ENCODE measurements around the gene C1D. TPM values are rescaled to one million over a fixed set of nuclear protein-coding genes. Genes with fewer than 3 reads are reported as not detected.

Gene C1D, protein sequence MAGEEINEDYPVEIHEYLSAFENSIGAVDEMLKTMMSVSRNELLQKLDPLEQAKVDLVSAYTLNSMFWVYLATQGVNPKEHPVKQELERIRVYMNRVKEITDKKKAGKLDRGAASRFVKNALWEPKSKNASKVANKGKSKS
- 42.1 and 43.1 TPM in 2 replicates for total RNA-seq

GRCh38 chr2:68062680-68063387 is at the start of gene C1D:
Gene C1D (minus strand): TSS chr2:68063004. CDS start chr2:68047310, 15,694 bp downstream.

Other genes starting within 250 kb of the C1D start
- 23.8 and 24.6 TPM in 2 replicates for gene PNO1, start 94.9 kb upstream of the C1D start, total RNA-seq
- 59.2 and 70.7 TPM in 2 replicates for gene PPP3R1, start 189.5 kb upstream of the C1D start, total RNA-seq

All from thoracic aorta endothelial cell (primary cell).